ENCODE measurements around the gene ATXN7L3.

DNA sequence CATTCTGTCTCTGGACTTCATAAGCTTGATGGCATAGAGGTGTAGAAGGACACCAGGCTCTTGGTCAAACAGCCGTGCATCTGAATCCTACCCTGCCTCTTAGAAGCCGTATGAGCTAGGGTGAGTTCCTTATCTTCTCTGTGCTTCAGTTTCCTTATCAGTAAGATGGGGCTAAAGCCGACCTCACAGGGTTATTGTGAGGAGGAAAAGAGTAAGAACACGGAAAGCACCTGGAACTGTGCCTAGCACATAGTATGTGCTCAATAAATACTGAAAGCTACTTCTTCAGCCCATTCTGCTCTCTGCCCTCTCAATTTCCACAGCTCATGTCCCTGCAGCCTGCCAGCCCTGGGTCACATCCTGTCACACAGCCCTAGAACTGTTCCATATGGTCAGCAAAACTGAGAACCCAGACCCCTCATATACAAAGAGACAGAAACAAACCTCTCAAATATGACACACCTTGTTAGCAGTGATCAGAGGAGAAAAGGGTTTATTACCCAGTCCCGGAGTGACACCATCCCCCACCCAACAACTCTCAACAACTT lies 36.8 kb upstream of the ATXN7L3 start:
- TF ChIP-seq, protein P1, sequence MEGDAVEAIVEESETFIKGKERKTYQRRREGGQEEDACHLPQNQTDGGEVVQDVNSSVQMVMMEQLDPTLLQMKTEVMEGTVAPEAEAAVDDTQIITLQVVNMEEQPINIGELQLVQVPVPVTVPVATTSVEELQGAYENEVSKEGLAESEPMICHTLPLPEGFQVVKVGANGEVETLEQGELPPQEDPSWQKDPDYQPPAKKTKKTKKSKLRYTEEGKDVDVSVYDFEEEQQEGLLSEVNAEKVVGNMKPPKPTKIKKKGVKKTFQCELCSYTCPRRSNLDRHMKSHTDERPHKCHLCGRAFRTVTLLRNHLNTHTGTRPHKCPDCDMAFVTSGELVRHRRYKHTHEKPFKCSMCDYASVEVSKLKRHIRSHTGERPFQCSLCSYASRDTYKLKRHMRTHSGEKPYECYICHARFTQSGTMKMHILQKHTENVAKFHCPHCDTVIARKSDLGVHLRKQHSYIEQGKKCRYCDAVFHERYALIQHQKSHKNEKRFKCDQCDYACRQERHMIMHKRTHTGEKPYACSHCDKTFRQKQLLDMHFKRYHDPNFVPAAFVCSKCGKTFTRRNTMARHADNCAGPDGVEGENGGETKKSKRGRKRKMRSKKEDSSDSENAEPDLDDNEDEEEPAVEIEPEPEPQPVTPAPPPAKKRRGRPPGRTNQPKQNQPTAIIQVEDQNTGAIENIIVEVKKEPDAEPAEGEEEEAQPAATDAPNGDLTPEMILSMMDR (conservative IDR thresholded peaks at IDR 0.05): no peak
- no peak for TF ChIP-seq ZFX (IDR thresholded peaks at IDR 0.05)

Measured in C4-2B (cell line).